D341Med (cell line): ENCODE measurements around the gene FARP1.
"Not testable (repeated sequence)": the region's sequence is repeated elsewhere in the genome, so short reads cannot be mapped to it uniquely, and the experiment has no call there.

ENCODE experiments used
- DNase-seq: peaks from one replicate; pipeline ENCODE4 v3.0.0; 2012; ENCODE audit warnings: low spot score

FARP1 gene

DNA sequence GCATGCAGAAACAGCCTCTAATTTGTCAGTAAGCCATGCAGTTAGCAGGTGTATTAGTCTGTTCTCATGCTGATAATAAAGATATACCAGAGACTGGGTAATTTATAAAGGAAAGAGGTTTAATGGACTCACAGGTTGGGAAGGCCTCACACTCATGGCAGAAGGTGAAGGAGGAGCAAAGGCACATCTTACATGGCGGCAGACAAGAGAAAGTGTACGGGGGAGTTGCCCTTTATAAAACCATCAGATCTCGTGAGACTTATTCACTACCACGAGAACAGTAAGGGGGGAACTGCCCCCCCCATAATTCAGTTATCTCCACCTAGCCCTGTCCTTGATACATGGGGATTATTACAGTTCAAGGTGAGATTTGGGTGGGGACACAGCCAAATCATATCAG, 87.9 kb downstream of the FARP1 start:
- not testable (repeated sequence) for DNase-seq

DNA sequence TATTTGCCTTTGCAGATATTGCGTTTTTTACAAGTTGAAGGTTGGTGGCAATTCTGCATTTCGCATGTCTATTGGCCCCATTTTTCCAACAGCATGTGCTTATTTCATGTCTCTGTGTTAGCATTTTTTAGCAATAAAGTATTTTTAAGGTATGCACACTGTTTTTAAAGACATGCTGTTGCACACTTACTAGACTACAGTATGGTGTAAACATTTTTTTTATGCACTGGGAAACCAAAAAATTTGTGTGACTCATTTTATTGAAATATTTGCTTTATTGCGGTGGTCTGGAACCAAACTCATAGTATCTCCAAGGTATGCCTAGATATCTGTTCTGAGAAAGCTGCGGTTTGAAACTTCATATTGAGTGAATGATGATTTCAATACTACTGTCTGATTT, 89.6 kb downstream of the FARP1 start:
- DNase-seq = no peak

GRCh38 chr13:98233127-98233526, 90.2 kb downstream of the FARP1 start:
- DNase-seq = no peak

GRCh38 chr13:98234348-98234747, 91.5 kb downstream of the FARP1 start:
- no peak for DNase-seq

GRCh38 chr13:98236197-98236596, 93.3 kb downstream of the FARP1 start:
- DNase-seq = no peak

DNA sequence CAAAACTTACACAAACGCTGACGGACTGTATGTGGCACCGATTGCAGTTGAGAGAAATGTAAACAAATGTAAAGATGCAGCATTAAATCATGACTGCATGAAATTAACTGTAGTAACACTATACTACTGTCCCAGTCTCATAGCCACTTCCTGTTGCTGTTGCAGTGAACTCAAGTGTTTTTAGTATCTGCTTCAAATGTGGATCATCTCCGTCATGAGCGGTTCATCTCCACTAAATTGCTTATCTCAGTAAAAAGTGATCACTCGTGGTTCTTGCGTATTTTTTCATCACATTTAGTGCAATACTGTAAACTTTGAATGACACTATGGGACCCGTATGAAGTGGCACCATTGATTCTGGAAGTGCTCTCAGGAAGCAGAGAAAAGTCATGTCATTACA, 94.4 kb downstream of the FARP1 start:
- DNase-seq = no peak

DNA sequence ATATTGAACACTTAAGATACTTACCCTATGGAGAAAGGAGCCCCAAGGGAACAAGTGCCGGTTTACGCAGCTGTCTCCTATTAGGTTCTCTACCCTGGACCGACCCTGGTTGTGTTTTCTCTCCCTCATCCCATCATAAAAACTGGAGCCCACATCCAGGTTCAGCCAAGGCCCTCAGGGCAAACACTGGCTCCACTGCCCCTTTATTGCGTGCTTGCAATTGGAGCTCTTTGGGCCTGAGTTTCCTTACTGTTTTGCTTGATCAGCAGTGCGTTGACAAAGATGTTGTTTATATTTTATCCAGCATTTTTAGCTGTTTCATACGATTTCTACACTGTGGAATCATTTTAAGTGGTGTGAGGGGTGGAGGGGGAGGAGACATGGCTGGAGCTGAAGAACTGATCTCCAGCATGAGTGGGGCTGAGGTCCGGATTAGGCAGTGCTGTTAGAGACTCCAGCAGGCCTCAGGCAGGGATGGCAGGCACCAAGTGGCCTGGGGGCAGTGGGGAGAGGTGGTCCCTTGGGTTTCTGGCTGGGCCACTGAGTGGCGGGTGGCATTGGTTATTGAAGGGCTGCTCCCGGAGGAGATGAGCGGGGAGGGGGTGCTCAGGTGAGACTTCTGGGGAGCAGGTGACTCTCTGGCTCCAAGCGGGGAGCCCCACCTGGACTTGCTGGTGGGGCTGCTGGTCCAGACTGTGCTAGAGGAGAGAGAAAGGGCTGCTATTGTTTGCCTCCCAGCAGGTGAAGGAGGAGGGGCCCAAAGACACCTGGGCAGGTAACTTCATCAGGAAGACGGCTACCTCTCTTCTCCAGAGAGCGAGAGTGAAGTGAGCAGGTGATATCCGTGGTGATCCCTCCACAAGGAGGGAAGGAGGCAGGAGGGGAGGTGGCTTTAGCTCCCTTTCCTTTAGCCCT, 96.5 kb downstream of the FARP1 start:
- no peak for DNase-seq

- no peak for DNase-seq
Measured at GRCh38 chr13:98240135-98240534, 97.2 kb downstream of the FARP1 start.

DNA sequence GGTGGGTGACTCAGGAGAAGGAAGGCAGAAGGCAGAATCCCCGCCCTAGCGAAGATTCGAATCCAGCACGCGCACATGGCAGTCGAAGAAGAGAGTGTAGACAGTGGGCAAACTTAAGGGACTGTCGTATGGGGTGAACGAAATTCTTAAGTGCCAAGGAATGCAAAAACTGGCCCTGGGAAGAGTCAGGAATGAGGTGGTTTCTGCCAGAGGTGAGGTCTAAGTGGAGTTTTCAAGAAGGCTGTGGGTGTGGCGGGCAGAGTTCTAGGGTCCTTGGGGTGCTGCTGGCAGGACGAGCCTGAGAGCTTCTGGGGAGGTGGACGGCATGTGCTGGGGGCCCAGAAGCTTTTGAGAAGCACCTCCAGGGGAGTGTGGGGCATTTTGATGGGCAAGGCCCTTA, 98.1 kb downstream of the FARP1 start:
- DNase-seq = no peak

DNA sequence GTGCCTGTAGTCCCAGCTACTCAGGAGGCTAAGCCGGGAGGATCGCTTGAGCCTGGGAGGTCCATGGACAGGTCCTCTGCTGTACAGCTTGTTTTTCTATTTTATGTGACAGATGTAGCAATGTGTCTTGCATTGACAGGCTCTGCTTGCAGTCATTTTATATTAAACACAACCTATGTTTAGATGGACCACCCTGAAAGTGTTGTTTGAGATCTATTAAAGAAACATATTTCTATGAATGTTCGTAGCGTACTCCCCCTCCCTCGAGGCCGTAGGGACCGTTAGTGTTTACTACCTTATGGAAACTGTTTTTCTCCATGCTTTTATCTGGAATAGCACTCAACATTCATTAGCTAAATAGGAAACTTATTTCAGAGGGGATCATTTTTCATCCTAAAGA, 99.1 kb downstream of the FARP1 start:
- DNase-seq = no peak

- DNase-seq = no peak
Measured at GRCh38 chr13:98242403-98242802, 99.5 kb downstream of the FARP1 start.

DNA sequence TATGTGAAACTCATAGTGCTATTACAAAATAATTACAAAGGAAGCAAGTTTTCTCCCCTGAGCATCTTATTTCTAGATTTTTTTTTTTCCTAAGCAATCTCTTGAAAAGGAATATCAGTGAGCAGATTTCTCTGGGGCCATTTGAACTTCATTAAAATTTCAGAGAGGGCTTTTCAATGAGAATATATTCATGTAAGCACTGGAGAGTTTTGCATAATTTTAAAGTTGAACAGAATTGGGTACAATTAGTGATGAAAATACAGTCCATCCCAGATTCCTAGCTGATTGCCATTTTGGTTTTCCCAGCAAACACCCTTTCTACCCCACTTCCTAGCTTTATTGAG, 101.0 kb downstream of the FARP1 start:
- no peak for DNase-seq

- no peak for DNase-seq
Measured at GRCh38 chr13:98246538-98247172, 103.8 kb downstream of the FARP1 start.

- DNase-seq = no peak
Measured at GRCh38 chr13:98251708-98252107, 108.8 kb downstream of the FARP1 start.

DNA sequence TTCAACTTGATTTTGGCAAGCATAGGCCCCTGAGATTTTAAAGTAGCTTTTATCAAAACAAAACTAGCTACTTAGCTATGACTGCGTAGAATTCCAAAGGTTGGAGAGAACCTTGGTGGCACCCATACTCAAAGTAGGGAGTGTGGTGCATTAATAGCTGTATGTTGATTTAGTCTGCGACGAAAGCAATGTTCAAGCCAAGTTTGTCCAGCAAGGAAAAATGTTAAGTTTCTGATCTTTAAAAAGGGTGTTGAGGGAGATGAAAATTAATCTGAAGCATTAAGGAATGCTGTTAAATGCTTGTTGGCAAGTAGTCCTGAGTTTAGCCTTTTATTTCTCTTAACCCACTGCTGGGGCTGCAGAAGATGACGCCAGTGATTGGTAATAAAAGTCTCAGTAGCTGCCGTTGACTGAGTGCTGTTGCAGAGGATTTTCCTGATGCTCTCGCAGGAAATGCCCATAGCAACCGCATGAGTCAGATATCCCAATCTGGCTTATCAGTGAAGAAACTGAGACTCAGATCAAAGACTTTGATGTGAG, 110.1 kb downstream of the FARP1 start:
- no peak for DNase-seq

- no peak for DNase-seq
Measured at GRCh38 chr13:98253526-98253925, 110.6 kb downstream of the FARP1 start.

DNA sequence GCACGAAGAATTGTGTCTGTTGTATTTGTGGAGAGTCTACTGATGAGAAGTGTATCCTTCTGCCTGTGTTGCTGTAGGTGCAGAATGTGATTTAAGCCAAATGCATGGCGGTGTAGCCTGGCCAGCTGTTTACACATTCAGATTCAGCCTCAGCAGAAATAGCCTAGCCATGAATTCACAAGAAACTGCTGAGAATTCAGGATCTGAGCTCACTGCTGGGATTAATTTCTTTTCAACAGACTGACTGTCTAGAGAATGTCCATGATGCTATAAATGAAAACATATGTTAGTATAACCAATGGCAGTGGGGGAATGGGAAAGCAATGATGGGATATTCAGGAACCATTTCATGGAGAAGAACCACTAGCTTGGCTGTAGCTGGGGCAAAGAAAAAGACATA, 111.6 kb downstream of the FARP1 start:
- no peak for DNase-seq

GRCh38 chr13:98258226-98258625, 115.3 kb downstream of the FARP1 start:
- DNase-seq = no peak

DNA sequence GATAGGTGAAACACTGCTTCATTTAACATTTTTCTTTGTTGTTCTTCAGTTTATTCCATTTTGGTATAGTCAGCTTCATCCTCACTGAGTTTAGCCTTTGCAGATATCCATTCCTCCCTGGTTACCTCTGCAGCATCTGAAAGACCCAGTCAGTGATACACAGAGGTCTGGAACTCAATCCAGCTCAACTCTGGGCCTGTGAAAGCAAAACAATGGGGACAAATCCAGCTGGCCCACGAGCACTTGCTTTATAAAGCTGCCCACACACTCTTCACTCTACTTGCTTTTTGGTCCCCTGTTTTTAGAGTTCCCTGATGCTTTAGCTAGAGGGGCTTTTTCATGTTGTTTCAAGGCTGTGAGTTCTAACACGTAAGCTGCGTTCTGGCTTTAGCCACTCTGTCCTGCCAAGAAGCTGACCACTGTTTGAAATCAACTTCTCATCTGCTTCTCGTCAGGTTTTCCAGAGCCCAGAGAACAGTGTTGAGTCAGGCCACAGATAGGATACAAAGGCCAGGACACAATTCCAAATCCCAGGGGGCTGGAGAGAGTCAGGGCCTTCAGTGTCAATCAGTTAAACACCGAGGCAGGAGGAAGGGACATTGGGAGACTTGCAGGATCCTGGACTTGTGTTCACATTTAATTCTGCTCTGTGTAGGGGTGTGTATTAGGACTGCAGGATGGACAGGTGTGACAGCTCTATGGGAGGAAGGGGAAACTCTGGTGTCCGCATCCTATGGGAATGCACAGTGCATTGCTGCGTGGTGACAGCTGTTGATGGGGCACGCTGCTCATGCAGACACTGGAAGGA, 117.7 kb downstream of the FARP1 start:
- no peak for DNase-seq

DNA sequence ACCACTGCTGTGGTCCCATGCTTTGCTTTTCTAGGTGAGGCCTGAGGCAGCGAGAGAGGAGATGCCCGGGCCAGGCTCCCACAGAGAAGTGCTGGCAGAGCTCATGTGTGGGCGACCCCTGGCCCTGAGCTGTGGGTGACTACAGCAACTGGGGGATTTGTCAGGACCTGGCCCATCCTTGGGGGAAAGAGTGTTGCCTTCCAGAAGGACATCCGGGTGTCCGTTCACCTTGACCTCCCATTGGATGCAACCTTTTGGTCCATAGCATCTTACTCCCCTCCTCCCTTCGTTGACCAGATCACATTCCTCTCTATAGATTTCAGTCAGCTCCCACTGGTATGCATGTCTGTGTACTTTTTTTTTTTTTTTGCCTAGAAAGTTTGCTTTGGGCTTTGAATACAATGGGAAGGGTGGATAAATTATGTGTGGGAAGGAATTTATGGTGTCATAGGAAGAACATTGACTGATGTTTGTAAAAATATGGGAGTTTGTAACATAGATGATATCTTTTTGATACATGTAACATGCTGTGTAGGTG, 118.3 kb downstream of the FARP1 start:
- no peak for DNase-seq

DNA sequence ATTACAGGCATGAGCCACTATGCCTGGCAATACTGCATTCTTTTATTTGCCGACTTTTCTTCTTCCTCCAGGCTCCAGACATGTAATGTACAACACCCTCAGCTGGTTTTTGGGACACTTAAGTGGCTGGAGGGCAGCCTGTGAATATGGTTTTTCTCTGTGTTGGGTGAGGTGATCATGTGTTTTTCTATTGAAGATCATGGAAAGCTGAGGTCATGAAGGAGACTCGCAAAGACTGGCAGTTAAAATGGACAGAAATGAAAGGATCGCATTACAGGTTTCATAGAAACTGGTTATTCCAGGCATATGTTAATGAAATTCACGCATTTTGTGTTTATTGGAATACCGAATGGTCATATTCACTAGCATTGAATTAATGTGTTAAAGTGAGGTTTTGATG, 119.4 kb downstream of the FARP1 start:
- DNase-seq = no peak

DNA sequence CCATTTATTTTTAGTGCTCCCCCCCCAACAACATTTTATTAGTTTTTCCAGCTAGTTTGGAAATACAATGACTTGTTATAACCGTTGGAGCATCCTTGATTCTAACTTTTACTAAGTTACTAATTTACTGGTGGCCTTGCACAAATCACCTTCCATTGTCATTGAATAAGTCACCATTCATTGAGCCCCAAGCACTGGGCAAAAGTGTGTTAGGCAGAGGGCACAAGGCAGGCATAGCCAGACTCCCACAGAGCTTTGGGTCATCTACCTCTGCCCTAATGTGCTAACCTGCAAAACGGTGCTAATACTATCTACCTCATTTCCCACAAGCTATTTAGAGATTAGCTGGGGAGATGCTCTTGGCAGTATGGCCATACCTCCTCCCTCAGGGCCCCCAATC, 120.9 kb downstream of the FARP1 start:
- no peak for DNase-seq
